Activated naive CD4-positive, alpha-beta T cell treated with anti-CD3 and anti-CD28 coated beads for 36 hours (primary cell): ENCODE results near the gene PRODH2. TPM values are rescaled to one million over a fixed set of nuclear protein-coding genes. Genes with fewer than 3 reads are reported as not detected.
A peak's percentile ranks its signal among the peaks of the same experiment; 100 is the strongest.
"Not testable (repeated sequence)": the region's sequence is repeated elsewhere in the genome, so short reads cannot be mapped to it uniquely, and the experiment has no call there.

Source experiments
- CTCF ChIA-PET: fragments of 350-600 bp; sonication (Branson Sonifier 250); formaldehyde crosslinking; loops from one replicate; lab custom pipeline; 2021; ENCODE audit warnings: antibody characterized with exemption; lab: Charles Lee
- DNase-seq: peaks from one replicate; pipeline ENCODE4 v3.0.0-alpha.2; 2020
- H3K27ac Mint-ChIP-seq: one replicate; pipeline ENCODE4 v1.8.0; 2021; ENCODE audit warnings: mild to moderate bottlenecking, mixed read lengths
- H3K27me3 Mint-ChIP-seq: one replicate; pipeline ENCODE4 v1.8.0; 2021; ENCODE audit warnings: low read depth, mixed read lengths
- H3K36me3 Mint-ChIP-seq: one replicate; pipeline ENCODE4 v1.8.0; 2021; ENCODE audit warnings: low read depth, mixed read lengths
- H3K4me1 Mint-ChIP-seq: one replicate; pipeline ENCODE4 v1.8.0; 2021; ENCODE audit warnings: low read depth, mixed read lengths
- H3K4me3 Mint-ChIP-seq: one replicate; pipeline ENCODE4 v1.8.0; 2021; ENCODE audit warnings: mild to moderate bottlenecking, moderate library complexity, mixed read lengths
- H3K9me3 Mint-ChIP-seq: one replicate; pipeline ENCODE4 v1.8.0; 2021; ENCODE audit warnings: mixed read lengths
- intact Hi-C: fragments of 100-400 bp; cut with micrococcal nuclease; formaldehyde crosslinking; loops from one replicate; pipeline ENCODE4 v1.15.1; 2023
- total RNA-seq, 2 experiments: library from RNA; stranded (reverse); gene quantifications; one replicate each; pipeline ENCODE4 v1.2.3, GENCODE V29; 2021

The PRODH2 gene
- total RNA-seq, 2 experiments from 2014 or later, result not detected

DNA sequence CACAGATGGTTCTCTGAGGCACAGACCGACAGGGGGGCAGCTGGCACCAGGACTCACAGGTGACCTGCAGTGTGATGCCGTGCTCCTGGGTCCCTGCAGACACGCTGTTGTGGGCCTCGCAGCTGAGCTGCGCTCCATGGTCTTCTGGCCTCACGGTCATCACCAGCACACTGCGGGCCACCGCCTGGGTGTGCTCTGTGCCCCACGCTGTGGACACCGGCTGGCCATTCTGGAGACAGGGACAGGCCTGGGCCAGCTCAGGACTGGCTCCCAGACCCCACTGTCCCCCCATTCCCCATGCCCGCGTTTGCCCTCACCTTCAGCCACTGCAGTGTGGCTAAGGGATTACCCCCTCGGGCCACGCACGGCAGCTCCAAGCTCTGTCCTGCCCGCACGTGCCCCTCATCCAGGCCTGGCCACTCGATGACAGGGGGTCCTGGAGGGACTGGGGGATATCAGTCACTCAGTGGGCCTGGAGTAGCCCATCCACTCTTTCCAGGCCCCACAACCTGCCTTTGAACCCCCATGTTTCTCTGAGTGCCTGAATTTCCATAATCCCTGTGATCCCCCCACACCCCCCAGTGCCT lies 36.4 kb upstream of the PRODH2 start:
- Mint-ChIP-seq H3K36me3 (peaks cover 3% of the 10 kb centered on the region), H3K9me3 (no peaks in the 10 kb centered on the region), H3K4me3 (no peak overlapping the region), H3K27me3 (peaks cover 49% of the 10 kb centered on the region), H3K4me1 (peaks cover 22% of the 10 kb centered on the region), H3K27ac (no peak overlapping the region)
- no peak for DNase-seq
- CTCF ChIA-PET, result no interaction called here
- intact Hi-C loops, result no loop called here

DNA sequence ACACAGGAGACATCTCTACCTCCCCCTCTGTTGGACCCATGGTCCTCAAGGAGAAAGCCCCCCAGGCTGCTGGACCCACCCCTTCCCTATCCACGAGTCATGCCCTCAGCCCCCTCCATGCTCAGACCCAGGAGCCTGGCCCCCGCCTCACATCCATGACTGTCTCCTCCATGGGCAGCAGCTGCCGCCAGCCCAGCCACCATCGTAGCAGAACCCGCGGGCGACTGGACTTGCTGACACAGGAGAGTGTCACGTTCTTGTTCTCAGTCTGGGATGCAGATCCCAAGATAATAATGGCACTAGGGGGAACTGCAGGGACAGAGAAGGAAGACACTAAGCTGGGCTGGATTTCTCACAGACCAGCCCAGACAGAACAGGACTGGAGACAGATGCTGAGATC lies 35.8 kb upstream of the PRODH2 start:
- Mint-ChIP-seq H3K36me3 (peaks cover 3% of the 10 kb centered on the region), H3K27me3 (peaks cover 54% of the 10 kb centered on the region), H3K9me3 (no peaks in the 10 kb centered on the region), H3K4me1 (peaks cover 22% of the 10 kb centered on the region), H3K4me3 (no peak overlapping the region), H3K27ac (no peak overlapping the region)
- no peak for DNase-seq
- intact Hi-C loops, result no loop called here
- CTCF ChIA-PET, result no interaction called here

DNA sequence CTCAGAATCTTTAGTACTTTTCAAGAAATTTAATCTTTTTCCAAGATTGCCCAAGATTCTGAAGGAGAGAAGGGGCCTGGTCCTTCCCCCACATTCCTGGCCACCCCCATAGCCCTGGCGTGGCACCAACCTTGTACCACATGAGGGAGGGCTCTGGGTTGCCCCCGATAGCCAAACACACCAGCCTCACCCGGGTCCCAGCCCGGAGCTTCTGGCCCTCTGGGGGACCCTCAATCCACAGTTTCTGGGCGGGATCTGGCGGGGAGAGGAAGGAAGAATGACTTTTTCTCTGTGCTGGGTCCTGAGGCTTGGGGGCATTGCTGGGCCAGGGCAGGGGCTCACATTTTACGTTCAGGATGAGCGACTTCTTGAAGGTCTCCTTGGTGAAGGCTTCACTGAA lies 35.3 kb upstream of the PRODH2 start:
- no peak overlapping the region for H3K27ac Mint-ChIP-seq
- no peaks in the 10 kb centered on the region for H3K9me3 Mint-ChIP-seq
- DNase-seq, result no peak
- H3K4me3 Mint-ChIP-seq, result no peak overlapping the region
- intact Hi-C loops, result no loop called here
- H3K4me1 Mint-ChIP-seq, result peaks cover 22% of the 10 kb centered on the region
- CTCF ChIA-PET, result no interaction called here
- H3K27me3 Mint-ChIP-seq, result peaks cover 58% of the 10 kb centered on the region
- H3K36me3 Mint-ChIP-seq, result peaks cover 3% of the 10 kb centered on the region

DNA sequence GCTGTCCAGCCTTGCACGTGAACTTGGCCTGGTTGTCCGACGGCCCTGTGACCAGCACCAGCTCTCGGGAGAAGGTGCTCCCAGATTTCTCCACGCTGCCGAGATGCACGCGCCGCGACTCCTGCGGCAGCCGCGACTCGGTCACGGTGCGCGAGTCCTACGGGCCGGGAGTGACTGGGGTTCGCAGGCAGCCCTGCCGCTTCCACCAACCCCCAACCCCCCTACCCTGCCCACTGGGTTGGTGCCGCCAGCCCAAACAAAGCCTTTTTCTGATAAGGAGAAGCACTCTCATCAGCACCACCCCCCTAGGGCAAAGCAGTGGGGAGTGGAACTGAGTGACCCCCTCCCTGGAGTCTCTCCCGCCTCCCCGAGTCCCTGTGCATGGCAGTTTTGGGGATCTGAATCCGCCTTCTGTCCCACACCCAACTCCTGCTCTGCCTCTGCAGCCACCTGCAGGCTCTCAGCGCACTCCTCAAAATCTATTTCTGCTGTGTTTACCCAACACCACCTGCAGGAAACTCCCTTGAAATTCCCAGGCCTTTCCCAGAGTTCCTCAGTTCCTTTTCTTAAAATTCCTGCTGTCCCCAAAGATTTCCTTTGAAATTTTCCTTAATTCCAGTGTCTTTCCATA lies 33.5 kb upstream of the PRODH2 start:
- Mint-ChIP-seq H3K27ac (no peak overlapping the region), H3K36me3 (peaks cover 3% of the 10 kb centered on the region), H3K4me1 (peaks cover 22% of the 10 kb centered on the region), H3K4me3 (peak overlapping the region; percentile 4), H3K9me3 (no peaks in the 10 kb centered on the region), H3K27me3 (peaks cover 64% of the 10 kb centered on the region)
- intact Hi-C loops, result no loop called here
- no peak for DNase-seq
- CTCF ChIA-PET, result interaction anchor here (0.6 kb wide), 1 partner anchor 109 kb away, joined by 3 read pairs; no protein-coding TSS in a partner anchor

DNA sequence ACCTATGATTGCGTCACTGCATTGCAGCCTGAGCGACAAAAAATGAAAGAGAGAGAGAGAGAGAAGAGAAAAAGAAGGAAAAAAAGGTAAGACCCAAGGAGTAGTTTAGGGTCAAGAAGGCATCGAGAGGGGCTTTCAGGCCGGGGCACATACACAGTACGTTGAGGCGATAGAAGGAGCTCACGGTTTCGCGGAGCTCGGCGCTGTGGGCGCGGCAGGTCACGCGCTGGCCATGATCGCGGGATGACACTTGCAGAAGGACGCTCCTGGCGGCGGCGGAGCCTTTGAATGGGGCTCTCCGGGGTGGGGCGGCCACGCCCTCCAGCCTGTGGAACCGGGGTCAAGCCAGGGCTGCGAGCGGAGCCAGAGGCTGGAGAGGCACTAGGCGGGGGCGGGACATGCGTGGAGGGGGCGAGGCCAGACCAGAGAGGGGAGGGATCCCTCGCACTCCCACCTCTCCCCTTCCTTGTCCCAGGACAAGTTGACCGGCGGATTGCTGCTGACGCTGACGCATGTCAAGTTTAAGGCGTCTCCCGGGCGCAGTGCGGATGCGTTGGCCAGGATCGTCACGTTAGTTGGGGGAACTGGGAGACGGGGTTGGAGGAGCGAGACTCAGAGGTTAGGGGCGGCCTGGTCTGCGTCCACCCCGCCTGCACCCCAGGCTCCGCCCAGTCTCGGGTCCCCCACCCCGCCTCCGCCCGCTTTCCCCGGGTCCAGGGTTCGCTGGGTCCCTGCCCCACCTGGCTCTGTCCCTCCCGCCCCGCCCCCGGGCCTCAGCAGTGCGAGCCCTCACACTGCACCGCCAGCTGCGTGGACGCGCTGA lies 32.8 kb upstream of the PRODH2 start:
- Mint-ChIP-seq H3K27me3 (peaks cover 57% of the 10 kb centered on the region), H3K27ac (no peak overlapping the region), H3K4me3 (peak overlapping the region; percentile 25), H3K36me3 (peaks cover 3% of the 10 kb centered on the region), H3K9me3 (no peaks in the 10 kb centered on the region), H3K4me1 (peaks cover 19% of the 10 kb centered on the region)
- intact Hi-C loops, result no loop called here
- CTCF ChIA-PET, result interaction anchor here (0.6 kb wide), 1 partner anchor 152 kb away, joined by 3 read pairs; no protein-coding TSS in a partner anchor
- peak; percentile 29 for DNase-seq

DNA sequence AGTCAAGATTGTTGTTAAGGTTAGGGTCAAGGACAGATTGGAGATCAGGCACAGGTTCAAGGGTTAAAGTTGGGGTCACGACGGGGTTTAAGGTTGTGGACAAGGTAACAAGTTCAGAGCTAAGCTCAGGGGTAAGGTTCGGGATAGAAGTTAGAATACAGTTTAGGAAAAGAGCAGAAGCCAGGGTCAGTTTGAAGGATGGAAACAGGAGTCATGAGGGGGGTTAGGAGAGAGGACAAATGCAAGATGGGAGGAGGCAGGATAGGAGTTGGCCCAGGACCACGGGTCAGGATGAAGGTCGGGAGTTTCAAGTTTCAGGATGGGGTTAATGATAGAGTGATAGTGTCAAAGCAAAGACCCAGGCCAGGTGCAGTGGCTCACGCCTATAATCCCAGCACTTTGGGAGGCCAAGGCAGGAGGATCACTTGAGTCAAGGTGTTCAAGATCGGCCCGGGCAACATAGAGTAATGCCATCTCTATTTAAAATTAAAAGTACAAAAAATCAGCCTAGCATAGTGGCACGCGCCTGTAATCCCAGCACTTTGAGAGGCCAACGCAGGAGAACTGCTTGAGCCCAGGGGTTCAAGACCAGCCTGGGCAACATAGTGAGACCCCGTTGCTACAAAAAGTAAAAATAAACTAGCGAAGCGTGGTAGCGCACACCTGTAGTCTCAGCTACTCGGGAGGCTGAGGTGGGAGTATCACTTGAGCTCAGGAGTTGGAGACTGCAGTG lies 32.0 kb upstream of the PRODH2 start:
- no peak overlapping the region for H3K27ac Mint-ChIP-seq
- intact Hi-C loops, result no loop called here
- peaks cover 19% of the 10 kb centered on the region for H3K4me1 Mint-ChIP-seq
- CTCF ChIA-PET, result interaction anchor here (0.6 kb wide), 1 partner anchor 151 kb away, joined by 3 read pairs; no protein-coding TSS in a partner anchor
- H3K36me3 Mint-ChIP-seq, result peaks cover 3% of the 10 kb centered on the region
- H3K4me3 Mint-ChIP-seq, result peak overlapping the region; percentile 25
- H3K27me3 Mint-ChIP-seq, result peaks cover 57% of the 10 kb centered on the region
- no peaks in the 10 kb centered on the region for H3K9me3 Mint-ChIP-seq
- DNase-seq, result no peak

DNA sequence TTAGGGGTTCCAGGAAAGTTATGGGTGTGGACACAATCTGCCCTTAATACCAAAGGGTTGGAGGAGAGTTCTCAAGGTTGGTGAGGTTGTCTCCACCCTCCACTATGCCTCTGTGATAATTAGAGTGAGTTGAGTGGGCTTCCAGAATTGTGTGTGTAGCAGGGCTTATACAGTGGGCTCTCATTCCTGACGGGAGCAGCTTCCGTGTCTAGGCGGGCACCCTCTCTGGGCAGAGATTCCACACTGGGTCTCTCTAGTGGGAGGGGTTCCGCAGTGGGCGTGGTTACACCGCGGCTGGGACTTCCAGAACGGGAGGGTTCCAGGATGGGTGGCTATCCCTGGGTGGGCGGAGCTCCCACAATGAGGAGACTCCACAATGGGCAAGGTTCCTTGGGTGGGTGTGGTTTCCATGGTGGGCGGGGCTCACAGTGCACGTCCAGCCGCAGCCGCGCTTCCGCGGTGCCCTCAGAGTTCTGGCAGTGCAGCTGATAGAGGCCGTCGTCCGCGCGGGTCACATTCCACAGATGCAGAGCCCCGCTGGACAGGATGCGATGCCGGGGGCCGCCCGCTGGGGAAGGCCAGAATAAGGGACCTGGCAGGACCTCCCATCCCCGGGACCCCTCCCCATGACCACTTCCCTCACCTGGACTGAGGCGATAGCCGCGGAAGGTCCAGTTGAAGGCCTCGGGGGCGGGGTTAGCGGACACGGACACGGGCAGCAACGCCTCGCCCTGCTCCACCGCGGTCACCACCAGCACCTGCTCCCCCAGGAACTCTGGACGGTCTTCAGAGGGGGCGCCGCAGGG lies 31.2 kb upstream of the PRODH2 start:
- CTCF ChIA-PET, result no interaction called here
- no peak for DNase-seq
- Mint-ChIP-seq H3K4me1 (peaks cover 19% of the 10 kb centered on the region), H3K27me3 (peaks cover 54% of the 10 kb centered on the region), H3K4me3 (no peak overlapping the region), H3K36me3 (peaks cover 3% of the 10 kb centered on the region), H3K27ac (no peak overlapping the region), H3K9me3 (peaks cover 2% of the 10 kb centered on the region)
- intact Hi-C loops, result no loop called here

DNA sequence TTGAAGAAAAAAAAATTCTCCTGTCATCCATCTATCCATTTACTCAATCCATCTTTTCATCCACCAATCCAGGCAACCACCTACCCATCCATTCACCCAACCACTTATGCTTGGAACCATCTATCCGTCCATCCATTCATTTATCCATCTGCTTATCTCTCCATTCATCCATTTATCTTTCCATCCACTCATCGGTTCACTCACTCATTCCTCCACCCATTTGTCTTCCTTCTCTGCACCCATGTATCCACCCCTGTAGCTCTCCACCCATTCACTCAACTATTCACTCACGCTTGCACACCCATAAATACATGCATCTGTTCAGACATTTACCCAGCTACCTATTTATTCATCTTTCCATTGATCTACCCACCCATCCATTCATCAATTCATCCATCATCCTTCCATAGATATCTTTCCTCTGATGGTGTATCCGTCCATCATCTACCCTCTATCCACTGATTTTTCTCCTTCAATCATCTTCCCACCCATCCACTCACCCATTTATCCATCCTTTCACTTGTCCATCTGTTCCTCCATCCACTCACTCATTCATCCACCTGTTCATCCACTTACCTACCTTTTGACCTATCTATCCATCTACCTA lies 30.1 kb upstream of the PRODH2 start:
- Mint-ChIP-seq H3K36me3 (peaks cover 3% of the 10 kb centered on the region), H3K27ac (no peak overlapping the region), H3K4me3 (no peak overlapping the region), H3K27me3 (peaks cover 50% of the 10 kb centered on the region), H3K4me1 (peaks cover 19% of the 10 kb centered on the region), H3K9me3 (peaks cover 3% of the 10 kb centered on the region)
- CTCF ChIA-PET, result no interaction called here
- no peak for DNase-seq
- intact Hi-C loops, result no loop called here

DNA sequence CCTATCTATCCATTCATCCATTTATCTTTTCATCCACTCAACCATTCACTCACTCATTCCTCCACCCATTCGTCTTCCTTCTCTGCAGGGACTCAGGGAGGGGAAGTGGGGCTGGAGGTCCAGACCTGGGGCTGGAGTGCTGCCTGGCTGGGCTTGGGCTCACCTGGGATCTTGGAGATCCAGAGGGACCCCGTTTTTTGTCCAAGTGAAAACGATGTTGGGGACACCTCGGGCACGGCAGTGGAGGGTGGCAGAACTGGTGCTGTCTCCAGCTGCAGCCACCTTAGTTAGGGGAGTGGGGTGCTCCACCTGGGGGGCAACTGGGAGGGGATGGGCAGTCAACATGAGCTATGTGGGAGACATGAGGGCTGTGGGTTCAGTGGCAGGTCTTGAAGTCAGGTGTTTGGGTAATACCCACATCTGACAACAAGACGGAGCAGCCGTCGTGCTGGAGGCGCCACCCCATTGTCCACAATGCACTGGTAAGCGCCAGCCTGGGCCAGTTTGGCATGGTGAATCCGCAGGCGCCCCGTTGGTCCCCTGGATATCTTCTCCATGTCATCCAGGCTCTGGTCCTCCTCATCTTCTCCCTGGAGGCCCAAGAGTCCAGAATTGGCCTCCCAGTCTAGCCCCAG lies 29.4 kb upstream of the PRODH2 start:
- DNase-seq, result no peak
- Mint-ChIP-seq H3K27me3 (peaks cover 48% of the 10 kb centered on the region), H3K9me3 (peaks cover 3% of the 10 kb centered on the region), H3K27ac (no peak overlapping the region), H3K4me3 (no peak overlapping the region), H3K4me1 (peaks cover 19% of the 10 kb centered on the region), H3K36me3 (peaks cover 3% of the 10 kb centered on the region)
- intact Hi-C loops, result no loop called here
- CTCF ChIA-PET, result no interaction called here

DNA sequence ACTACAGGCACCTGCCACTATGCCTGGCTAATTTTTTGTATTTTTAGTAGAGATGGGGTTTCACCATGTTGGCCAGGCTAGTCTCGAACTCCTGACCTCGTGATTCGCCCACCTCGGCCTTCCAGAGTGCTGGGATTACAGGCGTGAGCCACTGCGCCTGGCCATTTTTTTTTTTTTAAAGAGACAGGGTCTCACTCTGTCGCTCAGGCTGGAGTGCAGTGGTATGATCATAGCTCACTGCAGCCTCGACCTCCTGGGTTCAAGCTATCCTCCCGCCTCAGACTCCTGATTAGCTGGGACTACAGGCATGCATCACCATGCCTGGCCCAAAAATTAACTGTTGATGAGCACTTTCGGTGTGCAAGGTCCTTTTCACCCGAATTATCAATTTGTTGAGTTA lies 23.5 kb upstream of the PRODH2 start:
- H3K27ac Mint-ChIP-seq, H3K36me3 Mint-ChIP-seq, H3K4me1 Mint-ChIP-seq, DNase-seq, intact Hi-C loops, H3K4me3 Mint-ChIP-seq, H3K9me3 Mint-ChIP-seq: not testable (repeated sequence)
- H3K27me3 Mint-ChIP-seq, result peaks cover 20% of the 10 kb centered on the region
- CTCF ChIA-PET, result interaction anchor here (1.4 kb wide), 1 partner anchor 16 kb away, joined by 4 read pairs; no protein-coding TSS in a partner anchor

DNA sequence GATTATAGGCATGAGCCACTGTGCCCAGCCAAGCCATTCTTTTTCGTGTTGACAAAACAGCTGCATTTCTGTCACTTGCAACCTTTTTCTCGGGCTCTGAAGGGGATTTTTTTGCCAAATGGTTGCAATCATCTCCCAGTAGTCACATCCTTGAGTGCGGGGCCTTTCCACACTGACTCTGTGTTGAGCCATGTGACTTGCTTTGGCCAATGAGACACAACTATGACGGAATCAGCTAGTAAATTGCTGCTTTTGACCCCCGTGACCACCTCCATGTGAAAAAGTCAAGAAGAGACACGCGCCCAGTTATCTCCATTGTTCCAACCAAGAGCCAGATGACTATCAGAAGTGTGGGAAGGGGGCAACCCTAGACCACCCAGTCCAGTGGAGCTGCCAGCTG lies 21.3 kb upstream of the PRODH2 start:
- Mint-ChIP-seq H3K27ac (no peak overlapping the region), H3K4me1 (no peaks in the 10 kb centered on the region), H3K27me3 (peaks cover 26% of the 10 kb centered on the region), H3K9me3 (peaks cover 2% of the 10 kb centered on the region), H3K36me3 (no peaks in the 10 kb centered on the region), H3K4me3 (no peak overlapping the region)
- CTCF ChIA-PET, result no interaction called here
- no peak for DNase-seq
- intact Hi-C loops, result no loop called here
